ENCODE measurements around the gene RMRP.

DNA sequence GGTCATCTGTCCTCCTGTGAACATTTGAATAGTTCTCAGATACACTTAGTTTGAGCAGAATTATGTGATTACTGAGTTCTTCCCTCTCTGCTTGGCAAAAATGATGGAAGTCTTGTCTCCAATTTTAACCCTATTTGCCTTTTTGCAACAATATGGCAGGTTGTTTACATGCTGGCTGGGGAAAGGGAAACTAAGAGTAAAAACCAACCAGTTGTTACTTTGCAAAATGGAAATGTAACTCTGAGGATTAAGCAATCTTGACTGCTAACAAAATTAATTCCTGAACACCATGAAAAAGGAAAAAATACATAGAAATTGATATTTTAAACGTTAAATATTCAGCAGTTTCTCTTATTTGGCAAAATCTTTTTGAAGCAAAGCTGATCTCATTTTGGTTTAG is 18.2 kb downstream of the RMRP start:
- TF ChIP-seq EZH2 (IDR thresholded peaks at IDR 0.05; ENCODE audit: borderline replicate concordance, insufficient read depth, low read depth, low read length, poor library complexity, severe bottlenecking), result no peak
- TF ChIP-seq, protein P1, sequence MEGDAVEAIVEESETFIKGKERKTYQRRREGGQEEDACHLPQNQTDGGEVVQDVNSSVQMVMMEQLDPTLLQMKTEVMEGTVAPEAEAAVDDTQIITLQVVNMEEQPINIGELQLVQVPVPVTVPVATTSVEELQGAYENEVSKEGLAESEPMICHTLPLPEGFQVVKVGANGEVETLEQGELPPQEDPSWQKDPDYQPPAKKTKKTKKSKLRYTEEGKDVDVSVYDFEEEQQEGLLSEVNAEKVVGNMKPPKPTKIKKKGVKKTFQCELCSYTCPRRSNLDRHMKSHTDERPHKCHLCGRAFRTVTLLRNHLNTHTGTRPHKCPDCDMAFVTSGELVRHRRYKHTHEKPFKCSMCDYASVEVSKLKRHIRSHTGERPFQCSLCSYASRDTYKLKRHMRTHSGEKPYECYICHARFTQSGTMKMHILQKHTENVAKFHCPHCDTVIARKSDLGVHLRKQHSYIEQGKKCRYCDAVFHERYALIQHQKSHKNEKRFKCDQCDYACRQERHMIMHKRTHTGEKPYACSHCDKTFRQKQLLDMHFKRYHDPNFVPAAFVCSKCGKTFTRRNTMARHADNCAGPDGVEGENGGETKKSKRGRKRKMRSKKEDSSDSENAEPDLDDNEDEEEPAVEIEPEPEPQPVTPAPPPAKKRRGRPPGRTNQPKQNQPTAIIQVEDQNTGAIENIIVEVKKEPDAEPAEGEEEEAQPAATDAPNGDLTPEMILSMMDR (IDR thresholded peaks at IDR 0.05), result no peak

All from B cell (primary cell).